Heart left ventricle (tissue), 13 donors: ENCODE data around the gene TMC3.

ENCODE experiments used
- CTCF ChIP-seq, 12 donors: fragments of 200-600 bp; sonication (generic) in 4 of 12; IDR thresholded peaks; one replicate each; pipeline versions ENCODE4 v1.5.0 to v1.8.0; 2018 to 2022; ENCODE audit warnings: antibody characterized with exemption in 12 of 12, mild to moderate bottlenecking in 5 of 12
- POLR2A ChIP-seq, 2 donors: fragments of 450-650 bp; IDR thresholded peaks; one replicate each; pipeline ENCODE4 v1.6.1; 2017; ENCODE audit warnings: antibody characterized with exemption in 2 of 2, mild to moderate bottlenecking in 2 of 2, moderate library complexity in 2 of 2
- donor health status: ischemic (EF 13 %, LVEDD 7.1; RV severe dilation, severe dysfunction).
- donor health status: DM: no; HTN: yes; CAD: no.
- donor health status: DM: no; HTN: no; CAD: no.
- donor health status: ischemic (EF 25% LVEDD 6.9; RV normal size, moderate dysfunction).
- donor health status: ischemic (EF 25% LVEDD 5.7; RV mildly dilated, moderate dysfunction).
- donor health status: ischemic (EF 35%, LVEDD 5.7; RV mildly dilated, moderate dysfunction).
- donor health status: nonischemic (EF 11% LVEDD 7.7; RV severe dilation, severe dysfunction).
- donor health status: DM: yes; HTN: yes; CAD: no.
- donor health status: PGD.
- donor health status: ischemic (EF 29% LVEDD 5.4; RV normal size, mild dysfunction).
- donor health status: nonischemic (EF 23%, LVEDD 6.1; RV moderate dilation, normal function).

GRCh38 chr15:81363276-81363675 lies 10.7 kb downstream of the TMC3 start:
- TF ChIP-seq CTCF (IDR thresholded peaks at IDR 0.05) (no peak), POLR2A (IDR thresholded peaks at IDR 0.05) (no peak)
